Stromal cell of bone marrow (primary cell): Measurements from ENCODE around the gene CADM2.

Experiments used
- DNase-seq: peaks from one replicate; pipeline ENCODE4 v3.0.0-alpha.2; 2012; ENCODE audit warnings: low read depth

CADM2 gene

GRCh38 chr3:85808755-85809154 lies 850.0 kb downstream of the CADM2 start:
- no peak for DNase-seq

DNA sequence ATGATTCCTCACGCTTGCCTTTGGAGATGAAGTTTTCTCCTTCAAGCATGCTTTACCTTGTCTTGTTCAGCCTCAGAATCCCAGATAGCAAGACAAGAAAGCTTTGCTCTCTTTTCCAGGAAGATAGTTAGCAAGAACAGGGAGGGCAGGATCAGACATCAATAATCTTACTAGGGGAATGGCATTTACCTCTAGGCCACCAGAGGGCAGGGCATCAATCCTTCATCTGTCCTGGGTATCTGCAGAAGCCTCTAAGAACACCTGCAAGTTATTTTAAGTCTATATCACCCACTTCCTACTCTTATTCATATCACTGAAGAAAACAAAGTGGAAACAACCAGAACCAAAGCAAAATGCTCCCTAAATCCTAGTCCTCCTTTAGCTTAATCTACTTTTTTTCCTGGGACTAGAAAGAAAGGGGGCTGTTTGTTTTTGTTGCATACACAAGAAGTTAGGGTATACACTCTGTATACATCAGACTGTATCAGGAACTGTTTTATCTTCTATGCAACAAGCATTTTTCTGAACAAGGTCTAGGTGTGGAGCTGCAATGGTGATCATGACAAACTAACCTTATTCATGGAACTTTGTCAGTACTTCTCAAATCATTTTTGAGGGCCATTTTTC lies 862.5 kb downstream of the CADM2 start:
- DNase-seq, result no peak

- DNase-seq, result no peak
These were observed 877.2 kb downstream of the CADM2 start for GRCh38 chr3:85835857-85836440.

DNA sequence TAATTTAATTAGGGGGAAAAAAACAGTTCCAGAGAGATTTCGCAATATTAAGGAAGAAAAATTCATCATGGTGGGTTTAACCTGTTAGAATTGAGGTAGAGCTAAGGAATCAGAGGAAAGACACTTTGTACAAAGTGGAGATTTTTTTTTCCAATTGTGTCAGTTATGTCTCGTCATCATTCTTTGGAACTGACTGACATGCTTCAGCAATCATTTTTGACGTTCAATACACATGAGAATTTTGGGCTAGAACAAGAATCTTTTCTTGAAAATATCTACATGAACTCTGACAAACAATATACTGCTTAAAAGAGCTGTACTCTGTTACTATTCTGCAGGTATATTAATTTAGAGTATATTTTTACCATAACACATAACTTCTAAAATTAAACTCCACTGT lies 878.6 kb downstream of the CADM2 start:
- no peak for DNase-seq

DNA sequence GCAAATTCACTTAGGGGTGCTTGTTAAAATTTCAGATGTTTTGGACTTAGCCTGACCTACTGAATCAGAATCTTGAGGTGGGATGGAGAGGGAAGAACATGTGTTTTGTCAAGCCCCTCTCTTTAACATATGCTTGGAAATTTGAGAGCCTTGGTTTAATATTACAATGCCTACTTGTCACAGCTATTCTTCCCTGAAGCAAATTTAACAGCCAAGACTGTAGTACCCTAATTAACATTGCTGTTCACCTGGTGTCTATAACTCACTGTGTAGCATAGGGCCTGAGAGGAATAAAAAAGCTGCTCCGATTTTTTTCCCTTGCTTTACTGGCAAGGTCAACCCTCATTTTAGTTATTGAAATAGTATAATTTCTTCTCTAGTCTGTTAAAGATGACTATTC lies 880.1 kb downstream of the CADM2 start:
- DNase-seq, result no peak

DNA sequence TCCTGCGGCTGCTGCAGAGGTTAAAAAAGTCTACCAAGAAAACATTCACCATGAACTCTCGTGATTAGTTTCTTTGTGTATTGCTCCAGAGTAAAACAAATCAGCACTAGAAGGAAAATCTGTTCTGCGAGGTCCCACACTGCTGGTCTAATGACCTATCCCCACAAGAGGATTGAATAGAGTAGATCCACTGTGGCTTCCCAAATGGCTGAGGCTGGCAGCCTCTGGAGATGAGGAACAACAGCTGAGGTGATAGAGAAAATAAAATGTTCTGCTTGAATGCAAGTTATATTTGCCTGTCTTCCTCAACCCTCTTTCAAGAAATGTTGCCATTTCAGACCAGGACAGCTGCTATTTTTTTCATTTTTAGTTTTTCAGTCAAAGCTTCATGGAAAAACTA lies 883.3 kb downstream of the CADM2 start:
- no peak for DNase-seq

- no peak for DNase-seq
These were observed 888.2 kb downstream of the CADM2 start for GRCh38 chr3:85846940-85847339.

DNA sequence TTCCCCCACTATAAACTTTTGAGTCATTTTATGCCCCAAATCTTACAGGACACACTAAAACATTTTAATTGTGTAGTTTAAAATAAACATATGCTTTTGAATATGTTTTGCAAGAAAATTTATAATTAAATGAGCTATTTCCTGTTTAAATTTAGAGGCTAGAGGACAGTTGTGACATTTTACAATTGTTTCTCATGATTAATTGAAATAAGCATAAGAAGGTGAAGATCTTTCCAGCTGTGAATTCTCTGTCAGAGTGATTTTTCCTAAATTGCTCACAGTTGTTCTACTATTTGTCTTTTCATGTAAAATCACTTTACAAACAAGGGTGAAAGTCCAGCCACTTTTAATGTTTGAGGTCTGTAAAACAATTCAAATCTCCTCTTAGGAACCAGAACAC lies 892.3 kb downstream of the CADM2 start:
- DNase-seq, result no peak

- no peak for DNase-seq
These were observed 895.0 kb downstream of the CADM2 start for GRCh38 chr3:85853805-85854204.

DNA sequence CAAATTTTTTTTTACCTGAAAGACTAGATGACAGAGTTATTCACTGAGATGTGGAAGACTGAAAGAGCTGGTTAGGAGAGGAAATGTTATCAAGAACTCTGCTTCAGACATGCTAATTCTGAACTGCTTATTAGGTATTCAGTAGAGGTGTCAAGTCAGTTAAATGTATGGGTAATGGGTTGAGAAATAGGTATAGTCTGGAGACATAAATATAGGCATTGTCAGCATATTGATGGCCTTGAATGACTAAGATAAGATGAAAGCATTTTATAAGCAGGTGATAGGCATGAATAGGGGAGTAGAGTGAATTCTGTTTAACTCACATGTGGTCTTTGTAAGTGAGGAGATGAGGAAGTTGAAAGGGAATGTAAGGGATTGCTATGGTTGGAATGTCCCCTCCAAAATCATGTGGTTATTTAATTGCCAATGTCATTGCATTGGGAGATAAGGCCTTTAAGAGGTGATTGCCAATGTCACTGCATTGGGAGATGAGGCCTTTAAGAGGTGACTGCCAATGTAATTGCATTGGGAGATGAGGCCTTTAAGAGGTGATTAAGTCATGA lies 904.2 kb downstream of the CADM2 start:
- no peak for DNase-seq

DNA sequence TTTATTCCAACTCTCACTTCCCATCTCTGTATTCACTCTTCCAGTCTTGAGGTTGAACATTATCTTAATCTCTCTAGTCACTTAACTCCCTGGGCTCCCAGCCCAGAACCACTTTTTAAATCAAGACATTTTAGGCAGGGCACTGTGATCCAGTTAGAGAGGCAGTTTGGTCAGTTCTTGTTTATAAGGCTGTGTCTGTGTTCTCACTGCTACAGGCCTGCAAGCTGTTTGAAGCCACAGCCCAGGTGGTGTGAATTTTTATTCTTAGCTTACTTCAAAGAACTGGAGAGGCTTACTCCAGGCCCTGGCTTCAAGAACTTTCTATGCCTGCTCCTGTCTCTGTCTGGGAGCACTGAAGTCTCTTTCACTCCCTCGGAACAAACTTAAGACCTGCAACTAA lies 906.1 kb downstream of the CADM2 start:
- DNase-seq, result no peak

- DNase-seq, result no peak
These were observed 908.3 kb downstream of the CADM2 start for GRCh38 chr3:85867072-85867471.

GRCh38 chr3:85875589-85875988 lies 916.8 kb downstream of the CADM2 start:
- no peak for DNase-seq

DNA sequence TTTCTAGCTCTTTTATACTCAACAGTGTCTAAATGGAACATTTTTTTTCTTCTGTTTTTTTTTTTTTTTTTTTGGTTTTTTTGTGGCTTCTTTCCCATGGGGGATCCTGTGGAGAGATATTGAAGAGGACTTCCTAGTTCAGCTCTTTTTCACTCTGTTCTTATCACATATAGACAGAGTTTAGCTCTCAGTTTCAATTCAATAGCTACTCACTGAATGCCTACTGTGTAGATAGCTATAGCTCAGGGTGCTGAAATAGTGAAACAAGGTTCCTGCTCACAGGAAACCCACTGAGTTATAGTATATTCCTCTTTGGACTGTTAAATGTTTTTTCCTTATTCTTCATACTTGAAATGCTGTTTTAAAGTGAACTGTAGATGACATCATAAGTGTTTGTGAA lies 918.8 kb downstream of the CADM2 start:
- DNase-seq, result no peak

GRCh38 chr3:85881833-85882393 lies 923.1 kb downstream of the CADM2 start:
- no peak for DNase-seq

- no peak for DNase-seq
These were observed 931.3 kb downstream of the CADM2 start for GRCh38 chr3:85890043-85890555.

DNA sequence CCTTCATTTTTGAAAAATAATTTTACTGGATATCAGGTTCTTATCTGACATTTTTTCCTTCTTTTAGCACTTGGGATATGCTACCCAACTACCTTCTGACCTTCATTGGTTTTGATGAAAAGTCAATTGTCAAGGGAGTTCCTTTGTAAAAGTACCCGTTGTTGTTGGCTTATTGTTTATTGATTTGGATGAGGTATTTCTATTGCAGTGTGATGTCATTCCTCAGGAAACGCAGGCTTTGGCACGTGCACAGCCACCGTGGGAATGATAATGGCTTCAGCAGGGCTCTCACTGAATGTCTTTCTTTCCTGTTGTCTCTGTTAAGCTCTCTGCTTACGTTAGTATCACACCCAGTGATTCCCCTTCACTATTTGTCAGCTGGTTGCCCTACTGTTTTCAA lies 944.6 kb downstream of the CADM2 start:
- DNase-seq, result no peak

GRCh38 chr3:85912980-85913379 lies 954.2 kb downstream of the CADM2 start:
- no peak for DNase-seq

DNA sequence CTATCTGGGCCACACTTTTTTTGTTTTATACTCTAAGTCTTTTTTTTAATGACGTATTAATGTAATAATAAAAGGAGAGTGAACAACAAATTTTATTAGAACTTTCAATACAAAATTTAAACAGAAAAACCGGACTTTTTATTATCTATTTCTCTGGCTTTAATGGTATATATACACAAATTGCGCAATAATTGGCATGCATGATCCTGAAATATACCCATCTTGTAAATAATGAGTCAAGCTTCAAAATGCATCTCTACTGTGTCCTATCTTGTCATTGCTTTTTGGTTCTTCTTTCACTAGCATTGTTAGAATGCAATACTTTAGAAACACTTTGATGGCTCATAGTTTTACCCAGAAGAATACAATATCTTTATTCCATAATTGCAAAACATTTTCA lies 963.6 kb downstream of the CADM2 start:
- DNase-seq, result no peak

DNA sequence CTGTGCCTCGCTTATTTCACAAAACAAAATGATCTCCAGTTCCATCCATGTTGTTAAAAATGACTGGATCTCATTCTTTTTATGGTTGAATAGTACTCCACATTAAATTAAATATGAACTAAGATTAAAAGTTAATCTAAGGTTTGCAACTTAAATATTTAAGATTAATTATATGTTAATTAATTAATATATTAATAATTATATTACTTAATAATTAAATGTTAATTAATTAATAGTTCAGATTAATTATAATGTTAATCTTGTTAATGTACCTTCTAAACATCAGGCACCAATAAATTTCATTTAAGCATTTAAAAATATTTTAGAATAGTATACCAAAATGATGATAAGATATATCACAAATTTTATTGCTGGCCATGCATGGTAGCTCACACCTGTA lies 971.9 kb downstream of the CADM2 start:
- no peak for DNase-seq

DNA sequence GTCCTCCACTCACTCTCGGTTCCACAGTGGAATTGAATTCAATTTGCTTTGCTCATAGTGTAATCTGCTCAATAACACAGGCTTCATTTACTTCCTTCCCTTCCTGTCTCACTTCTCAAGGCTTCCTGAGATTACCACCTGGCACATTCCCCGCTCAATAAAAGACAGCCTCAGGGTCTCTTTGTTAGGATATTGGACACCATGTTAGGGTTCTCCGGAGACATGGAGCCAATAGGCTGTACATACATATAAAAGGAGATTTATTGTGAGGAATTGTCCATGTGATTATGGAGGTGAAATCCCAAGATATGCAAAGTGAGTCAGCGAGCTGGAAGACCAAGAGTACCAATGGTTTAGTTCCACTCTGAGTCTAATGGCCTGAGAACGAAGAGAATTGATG lies 974.5 kb downstream of the CADM2 start:
- DNase-seq, result no peak

DNA sequence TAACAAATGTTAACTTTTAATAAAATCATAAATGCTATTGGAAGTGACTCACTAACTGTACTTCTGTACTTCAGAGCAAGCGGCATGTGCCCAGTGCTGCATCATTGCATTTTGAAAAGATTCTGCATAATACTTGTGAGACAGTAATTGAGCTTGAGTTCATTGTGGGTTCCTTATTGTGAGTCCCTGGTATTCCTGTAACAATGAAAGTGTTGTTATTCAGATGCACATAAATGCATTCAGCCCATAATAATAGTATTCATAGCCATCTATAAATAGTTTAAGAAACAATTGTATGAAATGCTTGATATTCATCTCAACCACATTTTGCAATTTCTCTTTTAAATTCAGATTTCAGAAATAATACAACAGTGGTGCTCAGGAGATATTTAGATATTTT lies 976.4 kb downstream of the CADM2 start:
- DNase-seq, result no peak

- DNase-seq, result no peak
These were observed 980.3 kb downstream of the CADM2 start for GRCh38 chr3:85939074-85939482.

DNA sequence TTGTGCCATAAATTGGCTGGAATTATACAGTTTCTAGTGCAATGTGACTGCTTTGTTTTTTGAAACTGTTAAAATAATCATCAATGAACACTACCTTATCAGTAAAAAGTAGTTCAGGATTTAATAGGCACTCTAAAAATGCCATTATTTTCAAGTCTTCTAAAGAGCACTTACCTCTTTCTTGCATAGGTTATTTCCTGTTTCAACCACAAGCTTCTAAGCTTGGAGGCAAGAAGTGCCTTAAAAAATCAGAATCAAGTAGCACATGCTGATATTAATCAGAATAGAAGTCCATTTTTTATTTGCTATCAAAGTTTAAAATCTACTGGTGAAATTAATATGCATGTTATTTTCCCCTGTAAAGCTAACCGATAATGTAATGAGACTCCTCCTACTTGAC lies 991.6 kb downstream of the CADM2 start:
- DNase-seq, result no peak
